Activated T-cell treated with anti-CD3 and anti-CD28 coated beads, Interleukin-2, amount 50 U/mL, for 4 hours (primary cell): ENCODE results near the gene SNX4. TPM values are rescaled to one million over a fixed set of nuclear protein-coding genes. Genes with fewer than 3 reads are reported as not detected.
"Not testable (repeated sequence)": the region's sequence is repeated elsewhere in the genome, so short reads cannot be mapped to it uniquely, and the experiment has no call there.

Source experiments
- ATAC-seq, 2 donors: fragments of 200-7000 bp; cut with Tn5 transposase; one replicate each; pipeline ENCODE4 v1.10.0; 2021
- DNase-seq: peaks from one replicate; pipeline ENCODE4 v3.0.0-alpha.2; 2020
- H3K27me3 Mint-ChIP-seq: one replicate; pipeline ENCODE4 v1.8.0; 2021; ENCODE audit warnings: low read depth, mixed read lengths
- H3K36me3 Mint-ChIP-seq: one replicate; pipeline ENCODE4 v1.8.0; 2022; ENCODE audit warnings: mixed read lengths; ENCODE audit not compliant: insufficient read depth
- H3K4me1 Mint-ChIP-seq: one replicate; pipeline ENCODE4 v1.8.0; 2021; ENCODE audit warnings: low read depth, mixed read lengths
- H3K4me3 Mint-ChIP-seq: one replicate; pipeline ENCODE4 v1.8.0; 2021; ENCODE audit warnings: mild to moderate bottlenecking, moderate library complexity, mixed read lengths
- H3K9me3 Mint-ChIP-seq: one replicate; pipeline ENCODE4 v1.8.0; 2021; ENCODE audit warnings: mixed read lengths
- total RNA-seq, 3 donors: library from RNA; stranded (reverse); gene quantifications; one replicate each; pipeline ENCODE4 v1.2.1, GENCODE V29; 2021

Gene SNX4
- total RNA-seq, 3 donors from 2014 or later, result 38.3 to 44.4 (median 41.8) TPM

DNA sequence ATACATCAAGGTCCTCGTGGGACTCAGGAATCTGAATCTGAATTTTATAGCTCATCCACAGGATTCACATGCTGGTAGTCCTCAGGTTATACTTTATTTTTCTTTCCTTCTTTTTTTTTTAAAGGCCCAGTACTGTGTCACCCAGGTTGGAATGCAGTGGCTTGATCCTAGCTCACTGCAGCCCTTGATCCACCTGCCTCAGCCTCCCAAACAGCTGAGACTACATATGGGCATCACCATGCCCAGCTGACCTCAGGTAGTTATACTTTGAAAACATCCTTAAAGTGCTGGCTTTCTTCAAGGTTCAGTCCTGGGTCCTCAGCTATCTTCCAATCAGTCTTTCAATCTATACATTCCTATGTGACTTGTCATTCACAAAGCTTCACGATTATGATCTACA, 38.2 kb downstream of the SNX4 start:
- no peak overlapping the region for H3K4me3 Mint-ChIP-seq
- DNase-seq (no peak), ATAC-seq (no peak)
- H3K36me3 Mint-ChIP-seq, result peaks cover 30% of the 10 kb centered on the region
- H3K9me3 Mint-ChIP-seq, result no peaks in the 10 kb centered on the region
- no peaks in the 10 kb centered on the region for H3K4me1 Mint-ChIP-seq
- H3K27me3 Mint-ChIP-seq, result no peaks in the 10 kb centered on the region

DNA sequence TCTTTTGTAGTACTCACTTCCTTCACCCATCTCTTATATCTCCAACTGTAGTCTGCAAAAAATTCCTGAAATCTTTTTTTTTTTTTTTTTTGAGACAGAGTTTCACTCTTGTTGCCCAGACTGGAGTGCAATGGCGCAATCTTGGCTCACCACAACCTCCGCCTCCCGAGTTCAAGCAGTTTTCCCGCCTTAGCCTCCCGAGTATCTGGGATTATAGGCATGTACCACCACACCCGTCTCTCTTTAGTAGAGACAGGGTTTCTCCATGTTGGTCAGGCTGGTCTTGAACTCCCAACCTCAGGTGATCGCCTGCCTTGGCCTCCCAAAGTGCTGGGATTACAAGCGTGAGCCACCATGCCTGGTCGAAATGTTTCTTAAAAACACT, 38.6 kb downstream of the SNX4 start:
- H3K9me3 Mint-ChIP-seq, H3K4me1 Mint-ChIP-seq, ATAC-seq, H3K4me3 Mint-ChIP-seq, DNase-seq, H3K27me3 Mint-ChIP-seq: not testable (repeated sequence)
- H3K36me3 Mint-ChIP-seq, result peaks cover 33% of the 10 kb centered on the region

DNA sequence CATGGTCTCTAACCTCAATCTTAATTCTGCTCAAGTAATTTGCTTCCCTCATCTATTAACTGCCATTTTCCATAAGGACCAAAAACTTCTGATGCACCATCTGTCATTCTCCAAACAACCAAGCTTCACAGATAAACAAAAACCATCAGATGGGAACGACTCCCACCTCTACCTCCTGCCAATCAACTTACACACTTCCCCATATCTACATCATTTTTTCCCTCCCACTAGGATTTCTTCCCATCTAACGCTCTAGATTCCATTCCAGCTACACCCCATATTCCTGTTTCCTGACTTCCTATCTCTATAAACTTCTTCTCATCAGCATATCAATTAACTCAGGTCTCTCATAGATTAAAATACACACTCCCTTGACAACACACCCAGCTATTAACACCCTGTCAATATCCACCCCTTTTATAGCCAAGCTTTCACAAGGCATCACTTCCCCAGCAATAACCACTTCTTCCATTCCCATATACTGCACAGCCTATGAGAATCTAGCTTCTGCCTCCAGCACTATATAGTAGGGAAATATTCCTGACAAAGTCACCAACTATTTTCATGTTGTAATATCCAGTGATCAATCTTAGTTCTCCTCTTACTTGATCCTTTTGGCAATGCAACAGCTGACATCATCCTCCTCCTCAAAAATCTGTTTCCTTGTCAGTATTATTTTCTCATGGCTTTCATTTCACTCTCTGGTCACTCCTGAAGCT, 39.2 kb downstream of the SNX4 start:
- no peaks in the 10 kb centered on the region for H3K27me3 Mint-ChIP-seq
- no peaks in the 10 kb centered on the region for H3K4me1 Mint-ChIP-seq
- DNase-seq (no peak), ATAC-seq (no peak)
- no peaks in the 10 kb centered on the region for H3K9me3 Mint-ChIP-seq
- peaks cover 29% of the 10 kb centered on the region for H3K36me3 Mint-ChIP-seq
- no peak overlapping the region for H3K4me3 Mint-ChIP-seq

DNA sequence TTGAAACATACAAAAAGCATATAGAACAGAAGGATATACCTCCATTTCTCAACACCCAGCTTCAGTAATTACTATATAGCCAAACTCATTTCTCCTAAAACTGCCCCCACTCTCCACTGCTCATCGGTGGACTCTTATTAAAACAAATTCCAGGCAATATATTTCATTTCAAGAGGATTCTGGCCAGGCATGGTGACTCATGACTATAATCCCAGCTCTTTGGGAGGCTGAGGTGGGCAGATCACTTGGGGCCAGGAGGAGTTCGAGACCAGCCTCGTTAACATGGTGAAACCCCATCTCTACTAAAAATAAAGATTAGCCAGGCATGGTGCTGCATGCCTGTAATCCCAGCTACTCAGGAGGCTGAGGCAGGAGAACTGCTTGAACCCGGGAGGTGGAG, 40.9 kb downstream of the SNX4 start:
- DNase-seq (no peak), ATAC-seq (no peak)
- peaks cover 29% of the 10 kb centered on the region for H3K36me3 Mint-ChIP-seq
- no peaks in the 10 kb centered on the region for H3K9me3 Mint-ChIP-seq
- H3K27me3 Mint-ChIP-seq, result no peaks in the 10 kb centered on the region
- H3K4me3 Mint-ChIP-seq, result no peak overlapping the region
- H3K4me1 Mint-ChIP-seq, result no peaks in the 10 kb centered on the region

DNA sequence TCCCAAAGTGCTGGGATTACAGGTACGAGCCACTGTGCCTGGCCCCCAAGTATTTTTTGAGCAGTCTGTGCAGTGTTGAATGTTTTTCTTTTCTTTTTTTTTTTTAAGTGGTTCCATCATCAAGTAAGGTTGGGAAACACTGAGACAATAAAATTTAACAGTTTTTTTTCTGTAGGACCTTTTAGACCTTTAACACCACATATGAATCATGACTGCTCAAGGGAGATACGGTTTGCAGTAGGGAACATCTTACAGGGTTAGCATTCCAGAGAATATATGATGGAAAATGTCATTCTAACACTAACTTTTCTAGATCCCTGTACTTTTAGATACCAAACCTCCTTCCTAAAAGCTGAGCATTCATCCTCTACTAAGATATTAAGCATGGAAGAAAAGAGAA, 41.7 kb downstream of the SNX4 start:
- no peaks in the 10 kb centered on the region for H3K4me1 Mint-ChIP-seq
- H3K27me3 Mint-ChIP-seq, result no peaks in the 10 kb centered on the region
- peaks cover 27% of the 10 kb centered on the region for H3K36me3 Mint-ChIP-seq
- H3K9me3 Mint-ChIP-seq, result no peaks in the 10 kb centered on the region
- DNase-seq (no peak), ATAC-seq (no peak)
- H3K4me3 Mint-ChIP-seq, result no peak overlapping the region

DNA sequence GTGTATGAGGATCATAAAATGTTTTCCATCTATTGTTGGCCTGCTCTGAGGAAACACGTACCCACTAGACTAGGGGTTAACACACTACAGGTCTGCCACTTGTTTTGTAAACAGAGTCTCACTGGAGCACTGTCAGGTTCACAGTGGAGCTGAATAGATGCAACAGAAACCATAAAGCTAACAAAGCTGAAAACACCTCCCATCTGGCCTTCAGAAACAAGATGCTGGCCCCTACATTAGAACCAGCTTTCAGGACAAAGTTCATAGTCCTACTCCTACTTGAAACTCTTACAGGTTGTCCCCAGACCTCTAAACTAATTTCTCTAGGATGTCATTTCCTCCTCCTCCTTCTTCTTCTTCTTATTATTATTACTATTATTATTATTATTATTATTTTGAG, 42.3 kb downstream of the SNX4 start:
- Mint-ChIP-seq H3K36me3 (peaks cover 25% of the 10 kb centered on the region), H3K4me1 (no peaks in the 10 kb centered on the region), H3K4me3 (no peak overlapping the region), H3K9me3 (no peaks in the 10 kb centered on the region), H3K27me3 (no peaks in the 10 kb centered on the region)
- ATAC-seq, result no peak
- no peak for DNase-seq

DNA sequence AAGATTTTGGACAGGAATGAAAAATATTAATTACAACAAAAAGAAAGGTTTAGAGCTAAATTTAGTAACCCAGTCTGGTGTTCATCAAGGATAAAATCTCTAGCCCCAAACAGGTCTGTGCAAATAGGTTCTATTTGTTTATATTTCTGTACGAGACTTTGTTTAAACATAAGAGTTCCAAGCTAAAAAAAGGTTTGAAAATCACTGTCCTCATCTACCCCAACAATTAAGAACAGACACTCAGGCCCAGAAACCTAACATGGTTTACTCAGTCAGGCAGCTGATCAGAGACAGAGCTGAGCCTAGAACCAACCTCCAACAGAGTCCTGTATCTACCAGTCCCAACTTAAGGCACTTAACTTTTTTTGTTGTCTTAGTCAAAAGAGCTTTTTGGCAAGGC, 49.3 kb downstream of the SNX4 start:
- no peaks in the 10 kb centered on the region for H3K27me3 Mint-ChIP-seq
- no peaks in the 10 kb centered on the region for H3K9me3 Mint-ChIP-seq
- DNase-seq (no peak), ATAC-seq (no peak)
- no peaks in the 10 kb centered on the region for H3K4me1 Mint-ChIP-seq
- peaks cover 33% of the 10 kb centered on the region for H3K36me3 Mint-ChIP-seq
- H3K4me3 Mint-ChIP-seq, result no peak overlapping the region

DNA sequence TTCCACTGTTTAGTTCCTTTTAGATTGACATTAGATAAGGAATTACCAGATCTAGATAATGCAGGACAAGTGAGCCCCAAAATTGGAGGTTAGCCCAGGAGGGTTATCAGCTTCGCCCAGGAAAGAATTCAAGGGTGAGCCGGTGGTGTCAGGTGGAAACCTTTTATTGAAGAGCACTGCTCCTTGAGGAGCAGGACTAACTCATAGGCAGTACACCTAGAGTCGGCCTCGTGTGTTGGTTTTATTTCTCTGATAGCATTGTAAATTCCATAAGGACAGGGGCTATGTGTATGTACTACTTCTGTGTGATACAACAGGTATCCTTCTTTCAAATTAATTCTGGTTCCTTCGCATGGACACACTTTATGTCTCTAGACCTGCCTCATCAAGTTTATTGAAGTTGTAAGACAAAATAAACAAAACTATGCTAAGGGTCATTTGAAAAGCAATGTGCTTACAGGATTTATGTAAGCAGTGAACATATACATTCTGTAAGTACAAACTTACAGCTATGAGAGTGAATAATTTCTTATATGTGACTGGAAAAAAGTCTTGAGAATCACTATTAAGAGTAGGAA, 57.2 kb downstream of the SNX4 start:
- Mint-ChIP-seq H3K27me3 (no peaks in the 10 kb centered on the region), H3K9me3 (no peaks in the 10 kb centered on the region), H3K4me3 (no peak overlapping the region), H3K4me1 (no peaks in the 10 kb centered on the region), H3K36me3 (peaks cover 26% of the 10 kb centered on the region)
- no peak for DNase-seq
- no peak for ATAC-seq

DNA sequence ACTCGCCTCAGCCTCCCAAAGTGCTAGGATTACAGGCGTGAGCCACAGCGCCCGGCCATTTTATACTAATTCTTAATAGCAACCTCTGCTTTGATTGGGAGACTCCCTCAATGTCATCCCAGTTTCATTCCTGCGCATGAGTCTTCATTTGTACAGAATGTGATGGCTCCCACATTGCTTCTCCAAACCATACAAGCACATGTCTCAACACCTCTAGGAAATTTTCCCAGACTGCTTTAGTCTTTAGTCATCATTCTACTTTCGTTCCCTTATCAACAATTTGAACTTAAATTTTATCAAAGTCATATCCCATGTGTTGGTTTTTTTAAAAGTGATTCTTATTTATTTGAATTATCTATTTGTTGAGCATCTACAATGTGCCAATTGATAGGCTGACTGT, 58.1 kb downstream of the SNX4 start:
- DNase-seq (no peak), ATAC-seq (no peak)
- H3K27me3 Mint-ChIP-seq, result no peaks in the 10 kb centered on the region
- H3K36me3 Mint-ChIP-seq, result peaks cover 28% of the 10 kb centered on the region
- no peak overlapping the region for H3K4me3 Mint-ChIP-seq
- H3K4me1 Mint-ChIP-seq, result no peaks in the 10 kb centered on the region
- H3K9me3 Mint-ChIP-seq, result no peaks in the 10 kb centered on the region

DNA sequence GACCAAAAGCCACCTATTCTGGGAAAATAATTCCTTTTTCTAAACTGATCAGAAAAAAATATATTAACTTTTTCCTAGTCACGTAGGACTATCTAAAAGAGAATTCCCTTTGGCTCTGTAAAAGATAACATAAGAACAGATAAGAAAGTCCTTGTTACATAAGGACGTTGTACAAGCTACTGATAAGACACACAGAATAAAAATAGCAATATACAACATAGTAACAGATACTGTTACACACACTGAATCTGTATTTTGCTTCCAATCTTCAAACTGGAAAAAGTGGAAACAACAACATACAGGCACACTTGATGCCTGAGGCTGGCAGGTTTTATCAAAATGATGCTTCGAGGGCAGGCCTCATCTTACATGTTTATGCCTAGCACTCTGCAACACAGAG, 59.8 kb downstream of the SNX4 start:
- Mint-ChIP-seq H3K27me3 (no peaks in the 10 kb centered on the region), H3K4me1 (no peaks in the 10 kb centered on the region), H3K9me3 (no peaks in the 10 kb centered on the region), H3K36me3 (peaks cover 33% of the 10 kb centered on the region), H3K4me3 (no peak overlapping the region)
- DNase-seq (no peak), ATAC-seq (no peak)

DNA sequence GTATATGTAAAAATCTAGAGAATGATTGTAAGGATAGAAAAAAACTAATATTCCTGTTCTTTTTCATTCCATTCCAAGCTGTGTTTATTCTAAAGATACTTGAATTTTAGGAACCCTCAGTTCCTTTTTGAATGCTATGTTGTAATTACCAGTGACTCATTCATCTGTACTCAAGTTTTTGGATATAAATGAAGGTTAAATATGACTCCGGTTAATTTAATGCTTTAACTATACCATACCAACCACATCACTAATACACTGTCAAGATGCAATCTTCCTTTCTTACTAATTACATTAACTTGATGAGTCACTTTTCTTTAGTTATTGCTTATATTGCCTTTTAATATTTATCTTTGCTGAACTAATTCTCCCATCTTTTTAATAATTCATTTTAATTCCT, 76.1 kb downstream of the SNX4 start:
- Mint-ChIP-seq H3K27me3 (no peaks in the 10 kb centered on the region), H3K9me3 (peaks cover 3% of the 10 kb centered on the region), H3K4me3 (no peak overlapping the region), H3K36me3 (peaks cover 18% of the 10 kb centered on the region), H3K4me1 (no peaks in the 10 kb centered on the region)
- DNase-seq (no peak), ATAC-seq (no peak)

DNA sequence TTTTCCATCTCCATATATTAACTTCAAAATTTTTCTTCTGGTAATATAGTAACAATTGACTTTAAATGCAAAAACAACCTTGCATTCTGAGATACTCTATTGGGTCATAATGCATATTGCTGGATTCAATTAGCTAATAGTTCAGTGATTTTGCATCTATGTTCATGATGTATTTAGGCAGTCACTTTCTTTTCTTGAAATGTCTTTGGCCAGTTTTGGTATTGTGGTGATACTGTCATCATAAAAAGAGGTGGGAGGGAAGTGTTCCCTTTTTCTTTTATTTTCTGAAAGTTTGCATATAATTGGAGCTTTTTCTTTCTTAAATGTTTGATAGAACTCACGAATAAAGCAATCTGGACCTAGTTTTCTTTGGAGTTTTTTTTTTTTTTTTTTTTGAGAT, 77.5 kb downstream of the SNX4 start:
- peaks cover 3% of the 10 kb centered on the region for H3K9me3 Mint-ChIP-seq
- H3K36me3 Mint-ChIP-seq, result peaks cover 17% of the 10 kb centered on the region

DNA sequence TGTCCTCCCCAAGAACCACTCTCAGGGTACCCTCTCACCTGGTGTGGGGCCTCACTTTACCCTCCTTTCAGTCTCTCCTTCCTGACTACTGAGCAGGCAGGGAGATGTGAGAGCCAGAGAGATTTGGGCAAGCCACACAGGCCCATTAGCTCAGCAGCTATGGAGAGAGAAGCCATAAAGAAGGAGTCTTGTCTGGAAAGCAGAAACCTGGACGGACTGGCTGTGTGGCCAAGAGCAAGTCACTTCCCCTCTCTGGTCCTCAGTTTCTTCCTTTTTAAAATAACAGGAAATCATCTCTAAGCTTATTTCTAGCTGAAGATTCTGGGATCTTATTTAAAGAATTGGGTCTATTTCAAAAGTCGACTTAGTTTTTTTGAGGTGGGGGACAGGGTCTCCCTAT, 79.0 kb downstream of the SNX4 start:
- H3K9me3 Mint-ChIP-seq, result no peaks in the 10 kb centered on the region
- no peak overlapping the region for H3K4me3 Mint-ChIP-seq
- ATAC-seq, result no peak
- peaks cover 5% of the 10 kb centered on the region for H3K36me3 Mint-ChIP-seq
- no peaks in the 10 kb centered on the region for H3K4me1 Mint-ChIP-seq
- no peaks in the 10 kb centered on the region for H3K27me3 Mint-ChIP-seq
- no peak for DNase-seq

More for the DNA sequence above, 77.5 kb downstream of the SNX4 start:
- Mint-ChIP-seq H3K4me1 (no peaks in the 10 kb centered on the region), H3K27me3 (no peaks in the 10 kb centered on the region), H3K4me3 (no peak overlapping the region)
- DNase-seq (no peak), ATAC-seq (no peak)

DNA sequence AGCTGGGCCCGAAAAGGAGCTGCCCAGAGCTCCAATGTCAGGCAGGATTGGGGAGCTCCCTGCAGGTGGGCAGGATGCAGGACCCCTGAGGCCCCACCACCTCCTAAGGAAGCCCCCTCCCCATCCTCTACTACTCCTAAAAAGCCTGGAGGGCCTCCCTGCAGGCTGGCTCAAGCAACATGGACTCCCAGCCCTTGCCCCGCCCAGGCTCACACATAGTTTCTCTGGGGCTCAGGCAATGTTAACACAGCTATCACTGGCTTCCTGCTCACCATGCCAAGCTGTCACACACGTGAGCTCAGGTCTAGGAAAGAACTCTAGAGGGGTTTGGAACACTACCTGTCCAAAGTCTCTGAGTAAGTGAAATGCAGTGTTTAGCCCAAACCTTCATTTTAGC, 79.4 kb downstream of the SNX4 start:
- no peaks in the 10 kb centered on the region for H3K9me3 Mint-ChIP-seq
- no peak overlapping the region for H3K4me3 Mint-ChIP-seq
- no peaks in the 10 kb centered on the region for H3K4me1 Mint-ChIP-seq
- H3K27me3 Mint-ChIP-seq, result no peaks in the 10 kb centered on the region
- ATAC-seq (no peak), DNase-seq (no peak)
- H3K36me3 Mint-ChIP-seq, result peaks cover 5% of the 10 kb centered on the region

DNA sequence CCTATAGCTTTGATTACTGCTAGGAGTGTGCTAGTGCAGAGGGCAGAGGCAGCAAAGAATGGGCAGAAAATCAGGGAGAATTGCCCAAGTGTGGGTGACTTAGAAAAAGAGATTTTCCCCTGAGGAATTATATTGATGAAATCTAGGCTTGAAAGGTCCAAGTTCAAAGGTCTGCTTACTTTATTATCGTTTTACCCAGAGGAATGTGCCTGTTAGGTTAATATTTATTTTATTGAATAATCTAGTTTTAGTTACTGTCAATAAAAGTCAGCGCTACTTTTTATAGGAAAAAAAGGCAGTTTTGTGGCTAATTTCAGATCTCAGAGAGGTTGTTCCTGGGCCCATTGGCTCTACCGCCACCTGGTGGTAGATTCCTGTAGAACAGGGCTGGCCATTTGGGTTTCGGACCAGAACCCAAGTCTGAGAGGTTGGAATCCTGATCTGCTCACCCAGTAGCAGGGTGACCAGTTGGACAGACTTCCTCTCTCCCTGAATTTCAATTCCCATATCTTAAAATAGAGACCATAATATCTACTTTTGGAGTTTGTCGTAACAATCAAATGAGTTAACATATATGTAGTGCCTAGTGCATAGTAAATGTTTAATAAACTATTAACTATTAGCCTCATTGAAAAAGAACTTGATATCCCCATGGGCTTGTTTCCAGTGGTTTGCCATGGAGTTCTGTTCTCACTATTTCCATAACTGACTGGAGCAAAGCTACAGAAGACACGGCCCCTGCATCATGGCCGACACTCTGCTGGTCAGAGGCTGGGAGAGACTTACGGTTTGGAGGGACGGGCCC, 82.2 kb downstream of the SNX4 start:
- Mint-ChIP-seq H3K4me1 (peaks cover 3% of the 10 kb centered on the region), H3K9me3 (no peaks in the 10 kb centered on the region), H3K36me3 (peaks cover 5% of the 10 kb centered on the region), H3K27me3 (peaks cover under 1% of the 10 kb centered on the region), H3K4me3 (no peak overlapping the region)
- DNase-seq (peak; percentile 63), ATAC-seq (peak in 1 of 2 donors; percentile 37)
